A673 (cell line): ENCODE measurements around the gene KCNIP4.

Experiments used
- EZH2 ChIP-seq: fragments of 200-600 bp; sonication (generic); IDR thresholded peaks from 2 replicates; pipeline ENCODE4 v1.6.1; 2017; ENCODE audit warnings: borderline replicate concordance, low read depth, mild to moderate bottlenecking, mixed read lengths, antibody characterized with exemption, low read length; ENCODE audit not compliant: poor library complexity, severe bottlenecking
- TF ChIP-seq, protein P1 (sequence below): fragments of 300-800, 200-600 bp; sonication (generic); conservative IDR thresholded peaks from 2 replicates; pipeline ENCODE4 v1.5.1; 2017; ENCODE audit warnings: low read depth, mild to moderate bottlenecking, antibody characterized with exemption, low read length, moderate library complexity, mixed read lengths

DNA sequence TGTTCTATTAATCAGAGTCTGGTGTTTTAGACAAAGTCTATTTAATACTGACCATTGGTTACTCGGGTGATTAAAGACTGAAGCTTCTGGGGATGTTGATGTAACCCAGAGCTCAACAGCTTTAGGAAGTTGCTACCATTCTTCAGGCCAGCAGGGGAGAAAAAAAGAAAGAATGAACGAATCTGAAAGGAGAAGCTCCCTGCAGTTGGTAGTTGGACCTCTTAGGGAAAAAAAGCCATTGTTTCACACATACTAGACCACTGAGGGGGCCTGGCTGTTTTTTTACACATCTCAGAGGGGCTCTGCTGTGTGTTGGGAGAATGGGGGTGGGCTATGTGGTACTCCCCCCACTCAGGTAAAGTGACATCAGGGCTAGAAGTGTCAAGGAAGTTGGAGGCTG lies 378.9 kb downstream of the KCNIP4 start:
- TF ChIP-seq, protein P1, sequence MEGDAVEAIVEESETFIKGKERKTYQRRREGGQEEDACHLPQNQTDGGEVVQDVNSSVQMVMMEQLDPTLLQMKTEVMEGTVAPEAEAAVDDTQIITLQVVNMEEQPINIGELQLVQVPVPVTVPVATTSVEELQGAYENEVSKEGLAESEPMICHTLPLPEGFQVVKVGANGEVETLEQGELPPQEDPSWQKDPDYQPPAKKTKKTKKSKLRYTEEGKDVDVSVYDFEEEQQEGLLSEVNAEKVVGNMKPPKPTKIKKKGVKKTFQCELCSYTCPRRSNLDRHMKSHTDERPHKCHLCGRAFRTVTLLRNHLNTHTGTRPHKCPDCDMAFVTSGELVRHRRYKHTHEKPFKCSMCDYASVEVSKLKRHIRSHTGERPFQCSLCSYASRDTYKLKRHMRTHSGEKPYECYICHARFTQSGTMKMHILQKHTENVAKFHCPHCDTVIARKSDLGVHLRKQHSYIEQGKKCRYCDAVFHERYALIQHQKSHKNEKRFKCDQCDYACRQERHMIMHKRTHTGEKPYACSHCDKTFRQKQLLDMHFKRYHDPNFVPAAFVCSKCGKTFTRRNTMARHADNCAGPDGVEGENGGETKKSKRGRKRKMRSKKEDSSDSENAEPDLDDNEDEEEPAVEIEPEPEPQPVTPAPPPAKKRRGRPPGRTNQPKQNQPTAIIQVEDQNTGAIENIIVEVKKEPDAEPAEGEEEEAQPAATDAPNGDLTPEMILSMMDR, result no peak
- TF ChIP-seq EZH2, result no peak
